GM19239 (cell line): ENCODE measurements around the gene CPN2.

Source experiments
- DNase-seq: peaks from one replicate; pipeline ENCODE4 v3.0.0; 2011; ENCODE audit warnings: low spot score; ENCODE audit not compliant: insufficient read length
- FAIRE-seq: peaks from 2 replicates; lab custom pipeline; 2011; peaks lifted over from hg19 to GRCh38; lab: Jason Lieb, UNC

The CPN2 gene

GRCh38 chr3:194304186-194304917 lies 46.8 kb downstream of the CPN2 start:
- DNase-seq (no peak), FAIRE-seq (no peak)

- no peak for FAIRE-seq
These were observed 47.4 kb downstream of the CPN2 start for GRCh38 chr3:194303749-194304148.

GRCh38 chr3:194301730-194302129 lies 49.4 kb downstream of the CPN2 start:
- FAIRE-seq, result no peak
- no peak for DNase-seq

More at GRCh38 chr3:194303749-194304148, 47.4 kb downstream of the CPN2 start:
- no peak for DNase-seq

GRCh38 chr3:194300936-194301335 lies 50.2 kb downstream of the CPN2 start:
- FAIRE-seq (no peak), DNase-seq (no peak)

GRCh38 chr3:194300382-194300758 lies 50.8 kb downstream of the CPN2 start:
- no peak for FAIRE-seq
- DNase-seq, result no peak

GRCh38 chr3:194298331-194299227 lies 52.5 kb downstream of the CPN2 start:
- DNase-seq, result no peak
- FAIRE-seq, result no peak

GRCh38 chr3:194296454-194297263 lies 54.5 kb downstream of the CPN2 start:
- FAIRE-seq (no peak), DNase-seq (no peak)

- FAIRE-seq (no peak), DNase-seq (no peak)
These were observed 56.3 kb downstream of the CPN2 start for GRCh38 chr3:194294895-194295214.

GRCh38 chr3:194294199-194294894 lies 56.8 kb downstream of the CPN2 start:
- FAIRE-seq, result no peak
- no peak for DNase-seq

GRCh38 chr3:194293546-194294198 lies 57.5 kb downstream of the CPN2 start:
- DNase-seq (no peak), FAIRE-seq (no peak)

- FAIRE-seq (no peak), DNase-seq (no peak)
These were observed 58.8 kb downstream of the CPN2 start for GRCh38 chr3:194292331-194292730.
